Gastroesophageal sphincter (tissue), 4 donors: ENCODE data around the gene BLOC1S6. TPM values are rescaled to one million over a fixed set of nuclear protein-coding genes. Genes with fewer than 3 reads are reported as not detected.

ENCODE experiments used
- ATAC-seq: fragments of 150-250 bp; one replicate; pipeline ENCODE4 v1.9.1; 2016; ENCODE audit warnings: mild to moderate bottlenecking, moderate library complexity
- H3K27ac ChIP-seq, 4 donors: fragments of 200-600 bp; sonication (generic) in 3 of 4; 1 replicate in 3 of 4; 2 replicates in 1 of 4; pipeline ENCODE4 v1.5.1; 2016 to 2019
- H3K27me3 ChIP-seq: fragments of 200-600 bp; sonication (generic); one replicate; pipeline ENCODE4 v1.5.1; 2019
- H3K36me3 ChIP-seq, 2 donors: fragments of 200-600 bp; sonication (generic); one replicate each; pipeline ENCODE4 v1.5.1; 2019; ENCODE audit warnings: control low read depth in 1 of 2
- H3K4me1 ChIP-seq, 3 donors: fragments of 200-600 bp; sonication (generic); 1 replicate in 2 of 3; 2 replicates in 1 of 3; pipeline ENCODE4 v1.5.1; 2016 to 2019; ENCODE audit warnings: control low read depth in 2 of 3
- H3K4me3 ChIP-seq, 2 donors: fragments of 200-600 bp; sonication (generic); one replicate each; pipeline ENCODE4 v1.5.1; 2019; ENCODE audit warnings: mild to moderate bottlenecking in 1 of 2, moderate library complexity in 1 of 2
- H3K9me3 ChIP-seq, 3 donors: fragments of 200-600 bp; sonication (generic); one replicate each; pipeline ENCODE4 v1.5.1; 2017 to 2019; ENCODE audit warnings: control low read depth in 2 of 3
- CTCF ChIP-seq, 4 experiments: fragments of 200-600 bp in 2 of 4; fragments of 450-650 bp in 2 of 4; sonication (generic) in 1 of 4; IDR thresholded peaks; one replicate each; pipeline ENCODE4 v1.5.1; 2017 to 2019; ENCODE audit warnings: antibody characterized with exemption in 4 of 4, mild to moderate bottlenecking in 2 of 4, moderate library complexity in 2 of 4
- EP300 ChIP-seq: sonication (generic); formaldehyde crosslinking; IDR thresholded peaks from one replicate; pipeline ENCODE4 v1.6.1; 2017; ENCODE audit warnings: antibody characterized with exemption, mild to moderate bottlenecking
- POLR2A ChIP-seq, 2 donors: fragments of 450-650 bp; IDR thresholded peaks; one replicate each; pipeline ENCODE4 v1.6.1; 2017; ENCODE audit warnings: antibody characterized with exemption in 2 of 2, mild to moderate bottlenecking in 2 of 2, moderate library complexity in 1 of 2
- POLR2AphosphoS5 ChIP-seq: sonication (generic); formaldehyde crosslinking; IDR thresholded peaks from one replicate; pipeline ENCODE4 v1.6.1; 2017; ENCODE audit warnings: antibody characterized with exemption
- WGBS, 2 donors: methylation state at CpG; one replicate each; pipeline ENCODE4 v1.1.5; 2018; ENCODE audit warnings: low coverage in 1 of 2; 5-methylcytosine and 5-hydroxymethylcytosine counted together
- total RNA-seq, 4 donors: library from RNA; depleted of rRNA; stranded (reverse); fragments of >200 nt; gene quantifications; one replicate each; pipeline ENCODE4 v1.1.0, GENCODE V29; 2016

The BLOC1S6 gene
- total RNA-seq, 4 donors from 2014 or later = 43.7 to 87.8 (median 54.3) TPM

GRCh38 chr15:45641999-45642932, 55.1 kb downstream of the BLOC1S6 start:
- H3K4me3 ChIP-seq = no peak overlapping the region
- H3K9me3 ChIP-seq = no peaks in the 10 kb centered on the region
- 47 to 51% methylated on average over 7 of the region's 7 CpGs for WGBS, 2 donors
- peak overlapping the region; percentile 53 to 87 (median 78) for H3K27ac ChIP-seq
- no peaks in the 10 kb centered on the region for H3K36me3 ChIP-seq
- no peak for TF ChIP-seq EP300
- peak; percentile 57 for TF ChIP-seq POLR2AphosphoS5
- no peaks in the 10 kb centered on the region for H3K27me3 ChIP-seq
- peaks cover 21 to 90% (median 33%) of the 10 kb centered on the region in 3 donors for H3K4me1 ChIP-seq
- ATAC-seq = peak; percentile 45

GRCh38 chr15:45644437-45644836, 57.3 kb downstream of the BLOC1S6 start:
- no peaks in the 10 kb centered on the region for H3K9me3 ChIP-seq
- no peak for TF ChIP-seq EP300
- no peak for TF ChIP-seq POLR2AphosphoS5
- TF ChIP-seq CTCF (IDR thresholded peaks at IDR 0.05) = no peak
- H3K27me3 ChIP-seq = no peaks in the 10 kb centered on the region
- H3K27ac ChIP-seq = peak overlapping the region in 1 of 4 donors; percentile 61
- ATAC-seq = no peak
- H3K4me1 ChIP-seq = peaks cover 21 to 80% (median 36%) of the 10 kb centered on the region in 3 donors
- no peak overlapping the region for H3K4me3 ChIP-seq
- 50 to 90% methylated on average over 2 of the region's 2 CpGs for WGBS, 2 donors
- no peaks in the 10 kb centered on the region for H3K36me3 ChIP-seq

- Histone ChIP-seq H3K36me3 (no peaks in the 10 kb centered on the region), H3K9me3 (no peaks in the 10 kb centered on the region), H3K4me1 (peaks cover 21 to 80% (median 35%) of the 10 kb centered on the region in 3 donors), H3K27ac (peak overlapping the region in 2 of 4 donors; percentile 0 to 61), H3K27me3 (no peaks in the 10 kb centered on the region), H3K4me3 (no peak overlapping the region)
- TF ChIP-seq POLR2AphosphoS5 (peak; percentile 76), EP300 (no peak)
- no peak for ATAC-seq
- WGBS, 2 donors = 70 to 78% methylated on average over 7 to 8 of the region's 9 CpGs
These were observed 58.1 kb downstream of the BLOC1S6 start for GRCh38 chr15:45645026-45645980.

GRCh38 chr15:45646220-45646619, 59.0 kb downstream of the BLOC1S6 start:
- Histone ChIP-seq H3K4me1 (peaks cover 14 to 75% (median 28%) of the 10 kb centered on the region in 3 donors), H3K9me3 (no peaks in the 10 kb centered on the region), H3K36me3 (peaks cover 0 to 6% of the 10 kb centered on the region in 2 donors), H3K27ac (peak overlapping the region in 2 of 4 donors; percentile 0 to 61), H3K27me3 (no peaks in the 10 kb centered on the region), H3K4me3 (no peak overlapping the region)
- TF ChIP-seq POLR2A (IDR thresholded peaks at IDR 0.05) = no peak
- TF ChIP-seq CTCF (IDR thresholded peaks at IDR 0.05) = no peak
- TF ChIP-seq EP300 = no peak
- TF ChIP-seq POLR2AphosphoS5 = peak; percentile 34
- WGBS, 2 donors = 53 to 73% methylated on average over 2 of the region's 3 CpGs
- no peak for ATAC-seq

- no peaks in the 10 kb centered on the region for H3K9me3 ChIP-seq
- no peak overlapping the region for H3K4me3 ChIP-seq
- WGBS, 2 donors = 94 to 95% methylated on average over 3 to 6 of the region's 6 CpGs
- TF ChIP-seq CTCF (IDR thresholded peaks at IDR 0.05) = no peak
- TF ChIP-seq POLR2A (IDR thresholded peaks at IDR 0.05) = no peak
- no peak for TF ChIP-seq POLR2AphosphoS5
- TF ChIP-seq EP300 = no peak
- no peak for ATAC-seq
- peaks cover under 1 to 59% (median 17%) of the 10 kb centered on the region in 3 donors for H3K4me1 ChIP-seq
- H3K27ac ChIP-seq = no peak overlapping the region
- no peaks in the 10 kb centered on the region for H3K27me3 ChIP-seq
- H3K36me3 ChIP-seq = peaks cover 0 to 6% of the 10 kb centered on the region in 2 donors
These were observed 60.6 kb downstream of the BLOC1S6 start for GRCh38 chr15:45647828-45648227.
